K562 (cell line): ENCODE data around the gene PPP1CA. TPM values are rescaled to one million over a fixed set of nuclear protein-coding genes. Genes with fewer than 3 reads are reported as not detected.

Source experiments
- BRD4 ChIP-seq: fragments of 200-600 bp; sonication (generic); IDR thresholded peaks from 2 replicates; pipeline ENCODE4 v1.6.1; 2017; ENCODE audit warnings: inconsistent platforms
- CHD4 ChIP-seq: fragments of 200-600 bp; sonication (generic); IDR thresholded peaks from 3 replicates; pipeline ENCODE4 v1.6.1; 2012; ENCODE audit warnings: low read depth, mild to moderate bottlenecking, mixed read lengths, low read length, inconsistent platforms; ENCODE audit not compliant: insufficient read depth, insufficient replicate concordance, poor library complexity, severe bottlenecking
- CREBBP ChIP-seq: IDR thresholded peaks from one replicate; pipeline ENCODE4 v1.6.1; 2012; ENCODE audit warnings: low read depth, mild to moderate bottlenecking, control low read depth, inconsistent platforms, low read length
- DDX20 ChIP-seq: fragments of 450-650 bp; IDR thresholded peaks from 2 replicates; pipeline ENCODE4 v1.6.1; 2016; ENCODE audit warnings: missing genetic modification characterization, low read depth, mild to moderate bottlenecking, missing compliant biosample characterization, moderate library complexity
- DLX4 ChIP-seq: fragments of 250-450 bp; sonication (Bioruptor Pico); IDR thresholded peaks from 2 replicates; pipeline ENCODE4 v1.6.1; 2021; ENCODE audit warnings: mild to moderate bottlenecking
- EP300 ChIP-seq: IDR thresholded peaks from 2 replicates; pipeline ENCODE4 v1.6.1; 2012; ENCODE audit warnings: low read length, improper control_type of control experiment
- HDAC8 ChIP-seq: fragments of 450-650 bp; IDR thresholded peaks from 2 replicates; pipeline ENCODE4 v1.6.1; 2016; ENCODE audit warnings: mild to moderate bottlenecking, missing genetic modification characterization, moderate library complexity, missing compliant biosample characterization
- HNRNPK ChIP-seq: fragments of 200-400 bp; formaldehyde crosslinking; IDR thresholded peaks from one replicate; pipeline ENCODE4 v1.6.1; 2018; ENCODE audit warnings: mild to moderate bottlenecking, low read depth, low read length; ENCODE audit not compliant: poor library complexity, severe bottlenecking
- MAFK ChIP-seq: IDR thresholded peaks from 2 replicates; pipeline ENCODE4 v1.6.1; 2011; ENCODE audit warnings: low read length, improper control_type of control experiment
- MIER1 ChIP-seq: fragments of 450-650 bp; IDR thresholded peaks from 2 replicates; pipeline ENCODE4 v1.6.1; 2016; ENCODE audit warnings: antibody characterized with exemption, mild to moderate bottlenecking, low read depth
- MTA2 ChIP-seq: fragments of 450-650 bp; IDR thresholded peaks from 2 replicates; pipeline ENCODE4 v1.6.1; 2016; ENCODE audit warnings: low read depth
- MYNN ChIP-seq, 2 experiments: sonication (generic); formaldehyde crosslinking in 1 of 2; IDR thresholded peaks; 2 replicates each; pipeline versions ENCODE4 v1.5.0 to v1.6.1; 2016 to 2020; ENCODE audit warnings: antibody characterized with exemption in 1 of 2, missing genetic modification reagents in 1 of 2
- NCOA6 ChIP-seq: fragments of 450-650 bp; IDR thresholded peaks from 2 replicates; pipeline ENCODE4 v1.6.1; 2017; ENCODE audit warnings: mild to moderate bottlenecking
- RUNX1 ChIP-seq: sonication (generic); IDR thresholded peaks from 2 replicates; pipeline ENCODE4 v1.6.1; 2016; ENCODE audit warnings: antibody characterized with exemption, low read depth
- SAFB ChIP-seq: fragments of 200-400 bp; formaldehyde crosslinking; IDR thresholded peaks from 2 replicates; pipeline ENCODE4 v1.6.1; 2017; ENCODE audit warnings: low read depth, low read length, borderline replicate concordance
- SMARCC2 ChIP-seq: fragments of 450-650 bp; IDR thresholded peaks from 2 replicates; pipeline ENCODE4 v1.6.1; 2017; ENCODE audit warnings: antibody characterized with exemption, moderate library complexity, mild to moderate bottlenecking, low read depth
- SRSF7 ChIP-seq: fragments of 200-400 bp; formaldehyde crosslinking; optimal IDR thresholded peaks from 2 replicates; pipeline ENCODE3; 2017; ENCODE audit warnings: mild to moderate bottlenecking, low read depth, low read length
- TEAD1 ChIP-seq, 2 experiments: fragments of 450-650 bp in 1 of 2; sonication (generic) in 1 of 2; formaldehyde crosslinking; IDR thresholded peaks; 2 replicates each; pipeline versions ENCODE4 v1.4.0 to v1.8.0; 2020 to 2022; ENCODE audit warnings: mild to moderate bottlenecking in 2 of 2, missing genetic modification reagents in 1 of 2
- ZBTB34 ChIP-seq: fragments of 250-450 bp; sonication (Bioruptor Pico); IDR thresholded peaks from 2 replicates; pipeline ENCODE4 v1.8.0; 2021; ENCODE audit warnings: mild to moderate bottlenecking, moderate library complexity
- ZC3H11A ChIP-seq: IDR thresholded peaks from 2 replicates; pipeline ENCODE4 v1.6.1; 2012; ENCODE audit warnings: low read depth, low read length, improper control_type of control experiment
- ZEB2 ChIP-seq: fragments of 450-650 bp; IDR thresholded peaks from 2 replicates; pipeline ENCODE4 v1.6.1; 2016
- ZKSCAN3 ChIP-seq: fragments of 250-450 bp; sonication (Bioruptor Pico); IDR thresholded peaks from 2 replicates; pipeline ENCODE4 v1.4.0; 2020
- ZNF175 ChIP-seq: fragments of 200-800 bp; sonication (Bioruptor generic); IDR thresholded peaks from 2 replicates; pipeline ENCODE4 v1.6.1; 2016; ENCODE audit warnings: low read depth, mild to moderate bottlenecking, missing genetic modification characterization, missing compliant biosample characterization
- ZNF561 ChIP-seq: fragments of 450-650 bp; formaldehyde crosslinking; conservative IDR thresholded peaks from 2 replicates; pipeline ENCODE4 v1.4.0; 2020; ENCODE audit warnings: mild to moderate bottlenecking, moderate library complexity
- polyA plus RNA-seq, 8 experiments: library from polyadenylated mRNA; depleted of rRNA in 4 of 8; stranded (reverse) in 5 of 8; unstranded in 3 of 8; fragments of >200 nt; fragmentation: Nextera tagmentation in 2 of 8; fragmentation: Illumina TruSeq in 1 of 8; extraction: Ambion mirVana in 2 of 8; extraction: Trizol in 1 of 8; gene quantifications; 2 replicates each; pipeline versions ENCODE4 v1.2.1 to v1.2.3, GENCODE V29; 2011 to 2014; ENCODE audit warnings: inconsistent platforms in 1 of 8, missing spikeins in 1 of 8
- total RNA-seq, 7 experiments: library from RNA; depleted of rRNA in 6 of 7; stranded (reverse); fragments of >200 nt in 6 of 7; fragmentation: Illumina TruSeq in 2 of 7; extraction: Trizol in 2 of 7; gene quantifications; 2 replicates each; pipeline versions ENCODE4 v1.2.1 to v1.2.3, GENCODE V29; 2011 to 2021; ENCODE audit warnings: low replicate concordance in 1 of 7
- TF ChIP-seq, protein P1 (sequence below): fragments of 250-450 bp; sonication (Bioruptor Pico); IDR thresholded peaks from 2 replicates; pipeline ENCODE4 v1.9.0; 2021; ENCODE audit warnings: mild to moderate bottlenecking
- TF ChIP-seq, protein P2 (sequence below): conservative IDR thresholded peaks from 2 replicates; pipeline ENCODE4 v1.6.1; 2011; ENCODE audit warnings: low read depth, mild to moderate bottlenecking, low read length; ENCODE audit not compliant: control insufficient read depth
- TF ChIP-seq, protein P3 (sequence below): IDR thresholded peaks from 2 replicates; pipeline ENCODE4 v1.6.1; 2011; ENCODE audit not compliant: insufficient read length; ENCODE audit errors: extremely low read depth

Gene PPP1CA
- total and polyA plus RNA-seq, 9 of the 15 experiments (the other 6 are each of a cell fraction or from before 2014, with no cell fraction given): 18.2 to 242 (median 188) TPM

- TF ChIP-seq ZNF561 (CRISPR knock-in tag) (no peak), SMARCC2 (no peak), ZC3H11A (no peak), ZEB2 (0 out of 2 replicates have a peak, but pooled peaks have one; percentile 39), MYNN (IDR thresholded peaks at IDR 0.05) (no peak), MYNN (CRISPR knock-in tag; IDR thresholded peaks at IDR 0.05) (no peak), CHD4 (no peak), NCOA6 (no peak), ZKSCAN3 (CRISPR knock-in tag) (no peak), MTA2 (no peak), HNRNPK (no peak), TEAD1 (CRISPR knock-in tag; IDR thresholded peaks at IDR 0.05) (no peak), MIER1 (no peak), ZNF175 (no peak), DLX4 (CRISPR knock-in tag) (no peak), EP300 (no peak), SAFB (no peak), CREBBP (no peak), RUNX1 (no peak), BRD4 (no peak), SRSF7 (no peak), HDAC8 (tag) (no peak), MAFK (no peak), ZBTB34 (CRISPR knock-in tag) (no peak), DDX20 (no peak)
- TF ChIP-seq, protein P1, sequence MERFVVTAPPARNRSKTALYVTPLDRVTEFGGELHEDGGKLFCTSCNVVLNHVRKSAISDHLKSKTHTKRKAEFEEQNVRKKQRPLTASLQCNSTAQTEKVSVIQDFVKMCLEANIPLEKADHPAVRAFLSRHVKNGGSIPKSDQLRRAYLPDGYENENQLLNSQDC (CRISPR knock-in tag): no peak
- TF ChIP-seq, protein P2, sequence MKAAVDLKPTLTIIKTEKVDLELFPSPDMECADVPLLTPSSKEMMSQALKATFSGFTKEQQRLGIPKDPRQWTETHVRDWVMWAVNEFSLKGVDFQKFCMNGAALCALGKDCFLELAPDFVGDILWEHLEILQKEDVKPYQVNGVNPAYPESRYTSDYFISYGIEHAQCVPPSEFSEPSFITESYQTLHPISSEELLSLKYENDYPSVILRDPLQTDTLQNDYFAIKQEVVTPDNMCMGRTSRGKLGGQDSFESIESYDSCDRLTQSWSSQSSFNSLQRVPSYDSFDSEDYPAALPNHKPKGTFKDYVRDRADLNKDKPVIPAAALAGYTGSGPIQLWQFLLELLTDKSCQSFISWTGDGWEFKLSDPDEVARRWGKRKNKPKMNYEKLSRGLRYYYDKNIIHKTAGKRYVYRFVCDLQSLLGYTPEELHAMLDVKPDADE: no peak
- TF ChIP-seq, protein P3, sequence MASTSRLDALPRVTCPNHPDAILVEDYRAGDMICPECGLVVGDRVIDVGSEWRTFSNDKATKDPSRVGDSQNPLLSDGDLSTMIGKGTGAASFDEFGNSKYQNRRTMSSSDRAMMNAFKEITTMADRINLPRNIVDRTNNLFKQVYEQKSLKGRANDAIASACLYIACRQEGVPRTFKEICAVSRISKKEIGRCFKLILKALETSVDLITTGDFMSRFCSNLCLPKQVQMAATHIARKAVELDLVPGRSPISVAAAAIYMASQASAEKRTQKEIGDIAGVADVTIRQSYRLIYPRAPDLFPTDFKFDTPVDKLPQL: no peak
Observed at GRCh38 chr11:67371189-67371910, 30.3 kb downstream of the PPP1CA start (continued).
